ENCODE measurements around the gene DIDO1.

DNA sequence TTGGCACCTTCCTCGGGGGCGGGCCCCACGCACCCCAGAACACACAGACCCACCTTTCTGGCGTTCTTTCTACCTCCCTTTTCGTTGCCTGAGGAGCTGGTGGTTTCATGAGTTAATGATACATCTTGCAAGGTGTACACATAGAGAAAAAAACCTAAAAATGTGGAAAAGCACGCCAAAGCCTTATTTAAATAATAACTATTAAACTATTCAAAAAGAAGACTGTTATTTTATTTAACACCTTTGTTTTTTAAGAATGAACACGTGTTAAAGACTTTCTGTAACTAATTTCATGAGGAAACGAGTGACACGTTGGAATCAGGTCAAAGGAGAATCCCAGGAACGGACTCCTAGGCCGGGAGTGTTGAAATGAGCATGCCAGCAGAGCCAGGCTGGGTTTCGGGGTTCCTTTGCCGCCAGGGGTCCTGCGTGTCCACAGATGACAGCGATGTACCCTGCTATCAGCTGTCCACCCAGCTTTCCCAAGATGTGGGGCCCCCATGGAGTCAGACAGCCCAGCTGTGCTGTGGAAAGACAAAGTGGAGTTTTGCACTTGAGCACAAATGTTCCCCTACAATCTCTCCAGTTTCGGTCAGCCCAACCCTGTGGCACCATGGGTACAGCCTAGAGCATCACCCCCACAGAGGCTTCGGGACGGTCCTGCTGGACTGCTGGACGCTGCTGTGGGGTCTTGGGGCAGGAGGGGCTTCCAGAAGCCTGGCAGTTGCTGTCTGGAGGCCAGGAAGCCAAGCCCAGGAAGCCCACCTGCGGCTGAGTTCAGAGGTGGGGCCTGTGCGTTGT is 42.3 kb upstream of the DIDO1 start:
- TF ChIP-seq POLR2A (IDR thresholded peaks at IDR 0.05), result no peak
- TF ChIP-seq, protein P1, sequence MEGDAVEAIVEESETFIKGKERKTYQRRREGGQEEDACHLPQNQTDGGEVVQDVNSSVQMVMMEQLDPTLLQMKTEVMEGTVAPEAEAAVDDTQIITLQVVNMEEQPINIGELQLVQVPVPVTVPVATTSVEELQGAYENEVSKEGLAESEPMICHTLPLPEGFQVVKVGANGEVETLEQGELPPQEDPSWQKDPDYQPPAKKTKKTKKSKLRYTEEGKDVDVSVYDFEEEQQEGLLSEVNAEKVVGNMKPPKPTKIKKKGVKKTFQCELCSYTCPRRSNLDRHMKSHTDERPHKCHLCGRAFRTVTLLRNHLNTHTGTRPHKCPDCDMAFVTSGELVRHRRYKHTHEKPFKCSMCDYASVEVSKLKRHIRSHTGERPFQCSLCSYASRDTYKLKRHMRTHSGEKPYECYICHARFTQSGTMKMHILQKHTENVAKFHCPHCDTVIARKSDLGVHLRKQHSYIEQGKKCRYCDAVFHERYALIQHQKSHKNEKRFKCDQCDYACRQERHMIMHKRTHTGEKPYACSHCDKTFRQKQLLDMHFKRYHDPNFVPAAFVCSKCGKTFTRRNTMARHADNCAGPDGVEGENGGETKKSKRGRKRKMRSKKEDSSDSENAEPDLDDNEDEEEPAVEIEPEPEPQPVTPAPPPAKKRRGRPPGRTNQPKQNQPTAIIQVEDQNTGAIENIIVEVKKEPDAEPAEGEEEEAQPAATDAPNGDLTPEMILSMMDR (IDR thresholded peaks at IDR 0.05), result no peak

Measured in lower leg skin (tissue), 3 donors.